GM19023 (cell line): ENCODE results near the gene SQSTM1.
"Not testable (repeated sequence)": the region's sequence is repeated elsewhere in the genome, so short reads cannot be mapped to it uniquely, and the experiment has no call there.

Source experiments
- ATAC-seq: cut with Tn5 transposase; IDR thresholded peaks from one replicate; pipeline ENCODE4 v1.9.1; 2021; ENCODE audit warnings: mild to moderate bottlenecking, moderate library complexity; ENCODE audit not compliant: unreplicated experiment

Gene SQSTM1

DNA sequence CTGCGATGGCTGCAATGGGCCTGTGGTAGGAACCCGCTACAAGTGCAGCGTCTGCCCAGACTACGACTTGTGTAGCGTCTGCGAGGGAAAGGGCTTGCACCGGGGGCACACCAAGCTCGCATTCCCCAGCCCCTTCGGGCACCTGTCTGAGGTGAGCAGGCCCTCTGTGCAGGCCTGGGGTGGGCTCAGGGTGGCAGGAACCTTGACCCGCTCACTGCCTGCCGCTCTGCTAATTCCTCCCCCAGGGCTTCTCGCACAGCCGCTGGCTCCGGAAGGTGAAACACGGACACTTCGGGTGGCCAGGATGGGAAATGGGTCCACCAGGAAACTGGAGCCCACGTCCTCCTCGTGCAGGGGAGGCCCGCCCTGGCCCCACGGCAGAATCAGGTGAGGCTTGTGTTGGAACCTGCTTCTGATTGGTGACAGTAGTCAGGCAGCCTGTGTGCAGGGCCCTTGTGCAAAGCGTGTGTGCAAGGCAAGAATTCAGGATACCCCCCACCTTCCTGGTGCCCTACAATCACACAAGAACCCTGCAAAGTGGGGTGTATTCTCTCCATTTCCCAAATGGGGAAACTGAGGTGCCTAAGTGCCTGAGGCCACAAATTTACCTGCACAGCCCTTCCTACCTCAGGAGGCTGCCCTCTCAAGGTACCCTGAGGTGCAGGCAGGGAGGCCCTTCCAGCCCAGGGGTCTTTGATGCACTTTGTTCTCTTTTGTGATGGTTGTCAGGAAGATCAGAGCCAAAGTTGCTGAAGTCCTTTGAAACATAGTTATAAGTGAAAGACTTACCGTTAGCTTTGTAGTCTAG is 3.4 kb downstream of the SQSTM1 start:
- no peak for ATAC-seq

DNA sequence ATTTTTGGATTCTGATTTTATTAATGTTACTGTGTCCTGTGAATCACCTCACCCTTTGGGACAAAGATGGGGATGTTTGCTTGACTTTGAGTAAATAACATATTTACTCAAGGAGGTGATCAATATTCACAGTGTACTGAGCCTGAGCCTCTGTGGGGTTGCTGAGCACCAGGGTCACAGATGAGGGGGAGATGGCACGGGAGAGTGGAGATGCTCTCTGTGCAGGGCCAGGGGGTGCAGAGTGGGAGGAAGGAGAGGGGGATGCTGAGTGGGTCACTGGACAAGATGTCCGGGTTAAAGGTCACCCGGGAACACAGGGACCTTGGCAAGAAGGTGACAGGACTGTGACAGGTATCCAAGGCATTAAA is 4.0 kb downstream of the SQSTM1 start:
- ATAC-seq = no peak

- no peak for ATAC-seq
Measured at GRCh38 chr5:179825655-179826182, 5.0 kb downstream of the SQSTM1 start.

DNA sequence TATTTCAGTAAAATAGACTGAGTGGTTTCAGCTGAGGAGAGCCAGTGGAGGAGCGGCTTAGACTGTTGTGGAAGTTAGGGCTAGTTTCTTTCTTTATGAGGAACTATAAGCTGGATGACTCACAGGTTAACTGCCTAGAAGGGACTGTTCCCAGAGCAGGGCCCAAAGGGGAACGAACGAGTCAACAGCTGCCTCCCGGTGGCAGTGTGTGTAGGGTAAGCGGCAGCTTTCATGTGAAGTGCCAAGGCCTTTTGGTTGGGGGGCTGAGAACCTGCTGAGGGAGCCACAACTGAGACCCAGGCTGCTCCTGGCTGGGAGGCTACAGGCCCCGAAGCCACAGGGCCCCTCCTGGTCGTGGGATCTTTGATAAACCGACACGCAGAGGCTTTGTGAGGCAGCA is 7.0 kb downstream of the SQSTM1 start:
- ATAC-seq = no peak

GRCh38 chr5:179828756-179829421 is 8.2 kb downstream of the SQSTM1 start:
- no peak for ATAC-seq

DNA sequence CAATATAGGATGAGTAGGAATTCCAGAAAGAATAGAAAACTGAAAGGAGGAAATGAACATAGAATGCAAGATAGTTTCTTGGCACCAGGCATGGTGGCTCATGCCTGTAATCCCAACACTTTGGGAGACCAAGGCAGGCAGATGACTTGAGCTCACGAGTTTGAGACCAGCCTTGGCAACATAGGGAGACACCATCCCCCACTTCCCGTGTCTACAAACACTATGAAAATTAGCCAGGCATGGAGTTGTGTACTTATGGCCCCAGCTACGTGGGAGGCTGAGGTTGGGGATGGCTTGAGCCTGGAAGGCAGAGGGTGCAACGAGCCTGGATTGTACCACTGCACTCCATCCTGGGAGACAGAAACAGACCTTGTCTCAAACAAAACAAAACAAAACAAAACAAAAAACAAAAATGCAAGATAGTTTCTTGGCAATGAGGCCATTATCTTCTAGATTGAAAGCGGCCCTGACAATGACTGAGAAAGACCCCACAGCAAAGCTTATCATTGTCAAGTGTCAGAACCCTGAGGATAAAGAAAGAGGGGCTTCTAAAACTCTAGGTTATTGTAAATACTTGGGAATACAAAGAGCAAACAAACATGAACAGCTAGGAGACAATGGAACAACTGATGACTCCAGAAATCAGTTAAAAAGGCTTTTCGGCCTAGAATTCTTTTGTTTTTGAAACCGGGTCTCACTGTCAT is 9.2 kb downstream of the SQSTM1 start:
- ATAC-seq = no peak

GRCh38 chr5:179830818-179831468 is 10.2 kb downstream of the SQSTM1 start:
- no peak for ATAC-seq

- no peak for ATAC-seq
Measured at GRCh38 chr5:179832039-179832745, 11.5 kb downstream of the SQSTM1 start.

DNA sequence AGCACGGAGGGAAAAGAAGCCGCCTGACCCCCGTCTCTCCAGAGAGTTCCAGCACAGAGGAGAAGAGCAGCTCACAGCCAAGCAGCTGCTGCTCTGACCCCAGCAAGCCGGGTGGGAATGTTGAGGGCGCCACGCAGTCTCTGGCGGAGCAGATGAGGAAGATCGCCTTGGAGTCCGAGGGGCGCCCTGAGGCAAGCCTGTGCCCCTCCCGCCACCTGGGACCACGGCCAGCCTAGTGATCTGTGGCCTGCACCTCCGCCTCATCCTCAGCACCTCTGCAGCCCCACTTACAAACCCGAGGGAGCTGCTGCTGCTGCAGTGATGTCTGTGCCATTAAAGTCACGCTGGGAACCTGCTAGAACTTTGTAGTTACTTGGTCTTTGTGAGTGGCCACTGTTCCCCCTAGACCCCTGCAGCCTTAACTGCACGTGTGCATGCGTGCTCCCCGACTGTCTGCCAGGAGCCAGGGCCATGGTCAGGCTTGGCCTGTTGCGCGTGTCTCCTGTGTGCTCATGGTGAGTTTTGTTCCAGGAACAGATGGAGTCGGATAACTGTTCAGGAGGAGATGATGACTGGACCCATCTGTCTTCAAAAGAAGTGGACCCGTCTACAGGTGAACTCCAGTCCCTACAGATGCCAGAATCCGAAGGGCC is 12.5 kb downstream of the SQSTM1 start:
- no peak for ATAC-seq

- no peak for ATAC-seq
Measured at GRCh38 chr5:179833709-179834070, 13.0 kb downstream of the SQSTM1 start.

DNA sequence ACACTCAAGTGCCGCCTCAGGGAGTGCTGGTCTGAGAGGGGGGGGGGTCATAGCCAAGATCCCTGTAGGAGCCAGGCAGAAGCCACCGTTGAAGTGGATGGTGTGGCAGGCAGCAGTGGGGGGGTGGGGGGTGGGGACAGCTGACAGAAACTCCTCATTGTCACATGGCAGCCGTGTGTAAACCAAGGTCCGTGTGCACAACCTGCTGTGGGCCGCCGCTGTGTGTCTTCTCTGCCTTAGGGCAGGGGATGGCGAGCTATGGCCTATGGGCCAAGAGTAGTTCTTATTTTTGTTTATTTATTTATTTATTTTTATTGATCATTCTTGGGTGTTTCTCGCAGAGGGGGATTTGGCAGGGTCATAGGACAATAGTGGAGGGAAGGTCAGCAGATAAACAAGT is 13.4 kb downstream of the SQSTM1 start:
- ATAC-seq = no peak

DNA sequence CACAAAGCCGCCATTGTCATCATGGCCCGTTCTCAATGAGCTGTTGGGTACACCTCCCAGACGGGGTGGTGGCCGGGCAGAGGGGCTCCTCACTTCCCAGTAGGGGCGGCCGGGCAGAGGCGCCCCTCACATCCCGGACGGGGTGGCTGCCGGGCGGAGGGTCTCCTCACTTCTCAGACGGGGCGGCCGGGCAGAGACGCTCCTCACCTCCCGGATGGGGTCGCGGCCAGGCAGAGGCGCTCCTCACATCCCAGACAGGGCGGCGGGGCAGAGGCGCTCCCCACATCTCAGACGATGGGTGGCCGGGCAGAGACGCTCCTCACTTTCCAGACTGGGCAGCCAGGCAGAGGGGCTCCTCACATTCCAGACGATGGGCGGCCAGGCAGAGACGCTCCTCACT is 14.2 kb downstream of the SQSTM1 start:
- not testable (repeated sequence) for ATAC-seq

DNA sequence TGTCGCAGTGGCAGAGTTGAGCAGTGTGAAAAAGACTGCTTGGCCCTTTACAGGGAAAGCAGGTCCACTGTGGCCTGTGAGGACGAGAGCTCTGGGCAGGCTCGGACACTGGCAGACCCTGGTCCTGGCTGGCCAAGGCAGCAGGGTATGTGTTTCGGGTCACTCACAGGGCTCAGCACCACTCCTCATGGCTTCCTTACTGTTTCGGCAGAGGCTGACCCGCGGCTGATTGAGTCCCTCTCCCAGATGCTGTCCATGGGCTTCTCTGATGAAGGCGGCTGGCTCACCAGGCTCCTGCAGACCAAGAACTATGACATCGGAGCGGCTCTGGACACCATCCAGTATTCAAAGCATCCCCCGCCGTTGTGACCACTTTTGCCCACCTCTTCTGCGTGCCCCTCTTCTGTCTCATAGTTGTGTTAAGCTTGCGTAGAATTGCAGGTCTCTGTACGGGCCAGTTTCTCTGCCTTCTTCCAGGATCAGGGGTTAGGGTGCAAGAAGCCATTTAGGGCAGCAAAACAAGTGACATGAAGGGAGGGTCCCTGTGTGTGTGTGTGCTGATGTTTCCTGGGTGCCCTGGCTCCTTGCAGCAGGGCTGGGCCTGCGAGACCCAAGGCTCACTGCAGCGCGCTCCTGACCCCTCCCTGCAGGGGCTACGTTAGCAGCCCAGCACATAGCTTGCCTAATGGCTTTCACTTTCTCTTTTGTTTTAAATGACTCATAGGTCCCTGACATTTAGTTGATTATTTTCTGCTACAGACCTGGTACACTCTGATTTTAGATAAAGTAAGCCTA is 15.7 kb downstream of the SQSTM1 start:
- no peak for ATAC-seq

- no peak for ATAC-seq
Measured at GRCh38 chr5:179837076-179838011, 16.6 kb downstream of the SQSTM1 start.

DNA sequence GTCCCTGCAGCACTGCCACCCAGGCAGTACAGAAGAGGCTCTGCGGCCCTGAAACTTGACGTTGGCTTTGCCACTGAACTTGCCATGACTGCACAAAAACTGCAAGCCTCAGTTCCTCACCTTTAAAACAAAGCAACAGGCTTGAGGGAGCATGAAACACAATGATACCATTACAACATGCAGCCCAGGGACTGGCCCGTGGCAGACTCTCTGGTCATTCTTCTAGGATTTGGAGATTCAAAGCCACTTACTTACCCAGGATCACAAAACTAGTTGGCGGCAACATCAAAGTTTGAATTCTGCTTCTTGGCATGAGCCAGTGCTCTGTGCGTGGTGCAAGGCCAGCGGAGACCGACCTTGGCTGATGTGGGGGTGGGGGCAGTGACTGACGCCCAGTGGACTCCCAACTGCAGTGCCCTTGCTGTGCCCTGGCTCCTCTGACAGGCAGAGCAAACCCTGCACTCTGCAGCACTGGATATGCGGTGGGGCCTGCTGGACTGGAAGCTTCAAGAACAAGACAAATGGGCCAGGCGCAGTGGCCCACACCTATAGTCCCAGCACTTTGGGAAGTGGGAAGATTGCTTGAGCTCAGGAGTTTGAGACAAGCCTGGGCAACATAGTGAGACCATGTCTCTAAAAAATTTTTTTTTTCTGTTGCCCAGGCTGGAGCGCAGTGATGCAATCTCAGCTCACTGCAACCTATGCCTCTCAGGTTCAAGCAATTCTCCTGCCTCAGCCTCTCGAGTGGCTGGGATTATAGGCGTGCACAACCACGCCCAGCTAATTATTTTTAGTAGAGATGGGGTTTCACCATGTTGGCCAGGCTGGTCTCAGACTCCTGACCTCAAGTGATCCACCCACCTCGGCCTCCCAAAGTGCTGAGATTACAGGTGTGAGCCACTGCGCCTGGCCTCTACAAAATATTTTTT is 18.9 kb downstream of the SQSTM1 start:
- no peak for ATAC-seq

- no peak for ATAC-seq
Measured at GRCh38 chr5:179840321-179840720, 19.6 kb downstream of the SQSTM1 start.

DNA sequence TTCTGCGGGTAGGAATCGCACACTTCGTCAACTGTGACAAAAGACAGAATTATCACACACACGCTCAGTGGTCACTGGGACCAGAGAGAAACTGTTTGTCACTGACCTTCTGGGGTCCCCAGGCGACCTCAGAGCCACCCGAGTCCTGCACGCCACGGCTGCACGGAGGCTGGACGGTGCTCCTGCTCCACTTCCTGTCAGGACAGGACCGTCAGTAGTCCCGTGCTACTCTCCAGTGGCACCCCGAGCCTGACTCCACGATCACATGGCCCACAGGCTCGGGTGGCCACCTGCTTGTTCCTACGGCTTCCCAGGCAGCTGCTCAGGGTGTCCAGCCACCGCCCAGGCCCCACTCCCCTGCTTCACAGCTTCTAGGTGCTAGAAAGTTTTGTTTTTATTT is 20.1 kb downstream of the SQSTM1 start:
- no peak for ATAC-seq
